Breast epithelium (tissue), 4 donors: ENCODE data around the gene SAMD10. TPM values are rescaled to one million over a fixed set of nuclear protein-coding genes. Genes with fewer than 3 reads are reported as not detected.
"Not testable (repeated sequence)": the region's sequence is repeated elsewhere in the genome, so short reads cannot be mapped to it uniquely, and the experiment has no call there.

ENCODE experiments used
- DNase-seq, 2 donors: peaks; one replicate each; pipeline ENCODE4 v3.0.0-alpha.2; 2019; ENCODE audit warnings: low spot score in 2 of 2
- H3K27ac ChIP-seq, 2 donors: fragments of 200-600 bp; sonication (generic) in 1 of 2; one replicate each; pipeline ENCODE4 v1.5.1; 2016 to 2019; ENCODE audit warnings: mild to moderate bottlenecking in 1 of 2
- H3K27me3 ChIP-seq, 2 donors: fragments of 200-600 bp; sonication (generic) in 1 of 2; one replicate each; pipeline versions ENCODE4 v1.5.1 to v1.6.0; 2017 to 2019; ENCODE audit warnings: control low read depth in 1 of 2, mild to moderate bottlenecking in 1 of 2
- H3K36me3 ChIP-seq: fragments of 200-600 bp; one replicate; pipeline ENCODE4 v1.5.1; 2019
- H3K4me1 ChIP-seq, 2 donors: fragments of 200-600 bp; sonication (generic); one replicate each; pipeline ENCODE4 v1.5.1; 2016 to 2019; ENCODE audit warnings: control low read depth in 1 of 2
- H3K4me3 ChIP-seq, 3 donors: fragments of 200-600 bp; sonication (generic); 1 replicate in 2 of 3; 2 replicates in 1 of 3; pipeline ENCODE4 v1.5.1; 2016 to 2019; ENCODE audit warnings: mild to moderate bottlenecking in 3 of 3, moderate library complexity in 2 of 3
- H3K9me3 ChIP-seq, 2 donors: fragments of 200-600 bp; sonication (generic) in 1 of 2; one replicate each; pipeline ENCODE4 v1.5.1; 2016 to 2019; ENCODE audit warnings: control low read depth in 1 of 2
- POLR2A ChIP-seq: fragments of 450-650 bp; IDR thresholded peaks from one replicate; pipeline ENCODE4 v1.6.1; 2016; ENCODE audit warnings: antibody characterized with exemption, mild to moderate bottlenecking, moderate library complexity
- POLR2AphosphoS5 ChIP-seq, 3 donors: sonication (generic); formaldehyde crosslinking; IDR thresholded peaks; one replicate each; pipeline ENCODE4 v1.6.1; 2017; ENCODE audit warnings: antibody characterized with exemption in 3 of 3
- intact Hi-C: fragments of 100-400 bp; cut with DNase I; formaldehyde crosslinking; loops from one replicate; pipeline ENCODE4 v1.15.1; 2023; ENCODE audit warnings: low total_unique reads
- total RNA-seq, 3 donors: library from RNA; depleted of rRNA; stranded (reverse); fragments of >200 nt; gene quantifications; one replicate each; pipeline ENCODE4 v1.1.0, GENCODE V29; 2016
- TF ChIP-seq, protein P1 (sequence below), 3 donors: fragments of 450-650 bp; IDR thresholded peaks; one replicate each; pipeline ENCODE4 v1.5.1; 2016 to 2017; ENCODE audit warnings: antibody characterized with exemption in 3 of 3, mild to moderate bottlenecking in 3 of 3, moderate library complexity in 3 of 3

The SAMD10 gene
- total RNA-seq, 3 donors from 2014 or later: 0.96 to 3.3 (median 2.8) TPM

DNA sequence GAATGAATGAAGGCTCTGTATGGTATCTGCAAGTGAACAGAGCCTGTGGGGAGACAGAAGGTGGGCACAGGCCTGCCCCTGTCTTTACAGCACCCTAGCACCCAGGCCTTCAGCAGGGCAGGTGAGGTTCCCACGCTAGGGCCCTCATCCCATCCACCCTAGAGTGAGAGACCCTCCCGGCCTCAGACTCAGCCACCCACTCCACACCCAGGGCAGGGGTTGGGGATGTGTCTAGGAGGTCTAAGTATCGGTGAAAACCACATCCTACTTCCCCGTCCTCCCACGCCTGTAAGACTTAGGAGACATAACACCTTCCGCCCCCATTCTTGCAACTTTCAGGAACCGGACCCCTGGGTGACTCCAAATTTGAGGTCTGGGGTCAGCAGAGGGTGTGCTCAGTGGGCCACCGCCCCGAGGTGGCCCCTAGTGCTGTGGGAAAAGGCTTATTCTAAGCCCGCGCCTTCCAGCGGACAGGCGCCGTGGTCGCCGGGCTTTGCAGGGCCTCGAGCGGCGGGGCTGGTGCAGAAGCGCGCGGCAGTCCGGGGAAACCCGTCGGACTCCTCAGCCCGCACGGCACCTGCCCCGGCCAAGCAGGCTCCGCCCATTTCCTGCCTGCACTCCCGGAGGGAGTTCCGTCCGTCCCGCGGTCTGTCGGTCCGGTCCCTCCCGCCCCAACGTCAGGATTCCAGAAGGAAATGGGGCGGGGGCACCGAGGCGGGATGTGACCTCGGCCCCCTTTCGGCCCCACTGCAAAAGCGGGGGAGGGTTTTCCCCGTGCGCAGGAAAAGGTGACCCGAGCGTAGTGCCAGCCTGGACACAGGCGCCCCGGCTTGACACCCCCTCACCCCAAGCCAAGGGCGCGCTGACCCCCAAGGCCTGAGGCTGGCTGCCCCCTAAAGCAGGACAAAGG is 868 bp downstream of the SAMD10 start:
- Histone ChIP-seq H3K36me3 (no peaks in the 10 kb centered on the region), H3K4me3 (peak overlapping the region; percentile 42 to 99 (median 81)), H3K9me3 (no peaks in the 10 kb centered on the region), H3K27me3 (no peaks in the 10 kb centered on the region), H3K4me1 (peaks cover 13 to 29% of the 10 kb centered on the region in 2 donors), H3K27ac (peak overlapping the region; percentile 66 to 85)
- no peak for TF ChIP-seq POLR2A
- TF ChIP-seq POLR2AphosphoS5 (IDR thresholded peaks at IDR 0.05): peak in 1 of 3 donors; percentile 12
- TF ChIP-seq, protein P1, sequence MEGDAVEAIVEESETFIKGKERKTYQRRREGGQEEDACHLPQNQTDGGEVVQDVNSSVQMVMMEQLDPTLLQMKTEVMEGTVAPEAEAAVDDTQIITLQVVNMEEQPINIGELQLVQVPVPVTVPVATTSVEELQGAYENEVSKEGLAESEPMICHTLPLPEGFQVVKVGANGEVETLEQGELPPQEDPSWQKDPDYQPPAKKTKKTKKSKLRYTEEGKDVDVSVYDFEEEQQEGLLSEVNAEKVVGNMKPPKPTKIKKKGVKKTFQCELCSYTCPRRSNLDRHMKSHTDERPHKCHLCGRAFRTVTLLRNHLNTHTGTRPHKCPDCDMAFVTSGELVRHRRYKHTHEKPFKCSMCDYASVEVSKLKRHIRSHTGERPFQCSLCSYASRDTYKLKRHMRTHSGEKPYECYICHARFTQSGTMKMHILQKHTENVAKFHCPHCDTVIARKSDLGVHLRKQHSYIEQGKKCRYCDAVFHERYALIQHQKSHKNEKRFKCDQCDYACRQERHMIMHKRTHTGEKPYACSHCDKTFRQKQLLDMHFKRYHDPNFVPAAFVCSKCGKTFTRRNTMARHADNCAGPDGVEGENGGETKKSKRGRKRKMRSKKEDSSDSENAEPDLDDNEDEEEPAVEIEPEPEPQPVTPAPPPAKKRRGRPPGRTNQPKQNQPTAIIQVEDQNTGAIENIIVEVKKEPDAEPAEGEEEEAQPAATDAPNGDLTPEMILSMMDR (IDR thresholded peaks at IDR 0.05): no peak
- intact Hi-C loops: loop anchor here (10.0 kb wide), 1 partner anchor 84 kb away; the partner anchor contains the start of gene DNAJC5
- peak; percentile 69 to 81 for DNase-seq

DNA sequence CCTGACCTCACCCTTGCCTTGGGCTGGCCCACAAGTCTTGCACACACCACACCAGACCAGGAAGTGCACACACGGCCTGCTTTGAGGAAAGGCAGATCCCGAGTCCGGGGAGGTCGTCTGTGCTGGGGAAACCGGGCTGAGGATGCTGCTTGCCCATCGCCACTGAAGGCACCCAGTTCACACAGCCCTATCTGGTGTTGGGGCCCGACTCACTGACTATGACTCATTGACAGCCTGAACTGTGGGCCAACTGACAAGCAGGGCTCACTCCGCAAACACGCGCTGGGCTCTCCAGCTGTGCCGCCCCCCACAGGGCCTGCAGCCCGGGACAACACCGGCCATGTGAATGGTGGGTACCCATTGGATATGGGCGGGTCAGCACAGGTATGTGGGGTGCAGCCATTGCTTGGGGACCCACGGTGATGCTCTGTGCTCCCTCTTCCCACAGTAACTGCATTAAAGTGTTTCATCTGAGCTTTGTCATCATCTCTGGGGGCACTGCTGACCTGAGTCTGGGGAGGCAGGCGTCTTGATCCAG is 1.6 kb downstream of the SAMD10 start:
- DNase-seq: no peak
- H3K27ac ChIP-seq: no peak overlapping the region
- H3K27me3 ChIP-seq: no peaks in the 10 kb centered on the region

DNA sequence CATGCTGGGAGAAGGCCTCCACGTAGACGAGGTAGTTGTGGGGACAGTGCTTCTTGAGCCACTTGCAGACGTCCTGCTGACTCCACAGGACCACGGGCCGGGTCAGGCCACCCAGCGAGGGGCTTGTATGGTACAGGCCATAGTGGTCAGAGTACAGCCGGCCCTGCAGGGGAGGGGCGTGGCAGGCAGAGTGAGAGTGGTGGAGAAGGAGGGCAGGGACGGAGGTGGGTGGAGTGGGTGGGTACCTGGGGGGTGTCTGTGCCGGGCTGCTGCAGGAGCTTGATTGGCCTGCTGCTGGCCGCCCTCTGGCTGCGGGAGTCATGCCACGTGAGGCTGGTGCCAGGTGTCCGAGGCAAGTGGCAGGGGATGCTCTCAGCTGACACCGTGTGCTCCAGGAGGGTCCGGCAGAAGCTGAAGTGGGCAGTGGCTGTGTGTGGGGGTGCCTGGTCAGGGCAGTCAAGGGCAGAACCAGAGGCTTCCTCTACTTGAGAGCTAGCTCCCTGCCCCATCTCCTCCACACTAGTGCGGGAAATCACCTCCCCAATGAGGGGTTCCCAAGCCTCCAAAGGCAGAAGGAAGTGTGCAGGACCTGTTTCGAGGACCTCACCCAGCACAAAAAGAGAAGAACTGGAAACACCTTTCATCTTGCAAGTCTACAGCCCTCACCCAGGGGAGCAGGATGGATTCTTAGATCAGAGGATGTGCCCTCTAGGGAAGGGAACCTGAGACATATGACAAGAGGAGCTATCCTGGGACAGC is 2.3 kb downstream of the SAMD10 start:
- DNase-seq: peak in 1 of 2 donors; percentile 16
- Histone ChIP-seq H3K4me3 (no peak overlapping the region), H3K27me3 (no peaks in the 10 kb centered on the region), H3K27ac (no peak overlapping the region), H3K36me3 (no peaks in the 10 kb centered on the region), H3K9me3 (no peaks in the 10 kb centered on the region), H3K4me1 (peaks cover 11 to 22% of the 10 kb centered on the region in 2 donors)
- intact Hi-C loops: loop anchor here (10.0 kb wide), 1 partner anchor 82 kb away; the partner anchor contains the start of gene DNAJC5
- TF ChIP-seq POLR2AphosphoS5 (IDR thresholded peaks at IDR 0.05) (no peak), POLR2A (no peak)
- TF ChIP-seq, protein P1 (IDR thresholded peaks at IDR 0.05): no peak

More for the DNA sequence above, 1.6 kb downstream of the SAMD10 start:
- H3K9me3 ChIP-seq: no peaks in the 10 kb centered on the region
- H3K4me1 ChIP-seq: peaks cover 13 to 28% of the 10 kb centered on the region in 2 donors
- no peak overlapping the region for H3K4me3 ChIP-seq
- intact Hi-C loops: loop anchor here (10.0 kb wide), 1 partner anchor 83 kb away; the partner anchor contains the start of gene DNAJC5
- H3K36me3 ChIP-seq: no peaks in the 10 kb centered on the region
- TF ChIP-seq POLR2AphosphoS5 (IDR thresholded peaks at IDR 0.05): no peak
- no peak for TF ChIP-seq POLR2A
- TF ChIP-seq, protein P1 (IDR thresholded peaks at IDR 0.05): no peak

DNA sequence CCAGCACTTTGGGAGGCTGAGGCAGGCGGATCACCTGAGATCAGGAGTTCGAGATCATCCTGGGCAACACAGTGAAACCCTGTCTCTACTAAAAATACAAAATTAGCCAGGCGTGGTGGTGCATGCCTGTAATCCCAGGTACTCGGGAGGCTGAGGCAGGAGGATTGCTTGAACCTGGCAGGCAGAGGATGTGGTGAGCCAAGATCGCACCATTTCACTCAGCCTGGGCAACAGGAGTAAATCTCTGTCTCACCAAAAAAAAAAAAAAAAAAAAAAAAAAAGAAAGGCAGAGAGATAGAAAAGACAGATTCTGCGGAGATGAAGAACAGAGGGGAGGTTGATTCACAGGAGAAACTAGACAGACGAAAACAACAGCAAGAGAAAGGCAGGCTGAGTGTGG is 2.9 kb downstream of the SAMD10 start:
- not testable (repeated sequence) for H3K27me3 ChIP-seq, H3K36me3 ChIP-seq, H3K9me3 ChIP-seq, H3K4me3 ChIP-seq, H3K27ac ChIP-seq
- H3K4me1 ChIP-seq: peaks cover 7 to 17% of the 10 kb centered on the region in 2 donors
- peak in 1 of 2 donors; percentile 15 for DNase-seq
- intact Hi-C loops: loop anchor here (10.0 kb wide), 1 partner anchor 82 kb away; the partner anchor contains the start of gene DNAJC5
